ENCODE results near the gene DOC2A.
"Not testable (repeated sequence)": the region's sequence is repeated elsewhere in the genome, so short reads cannot be mapped to it uniquely, and the experiment has no call there.

The DOC2A gene

DNA sequence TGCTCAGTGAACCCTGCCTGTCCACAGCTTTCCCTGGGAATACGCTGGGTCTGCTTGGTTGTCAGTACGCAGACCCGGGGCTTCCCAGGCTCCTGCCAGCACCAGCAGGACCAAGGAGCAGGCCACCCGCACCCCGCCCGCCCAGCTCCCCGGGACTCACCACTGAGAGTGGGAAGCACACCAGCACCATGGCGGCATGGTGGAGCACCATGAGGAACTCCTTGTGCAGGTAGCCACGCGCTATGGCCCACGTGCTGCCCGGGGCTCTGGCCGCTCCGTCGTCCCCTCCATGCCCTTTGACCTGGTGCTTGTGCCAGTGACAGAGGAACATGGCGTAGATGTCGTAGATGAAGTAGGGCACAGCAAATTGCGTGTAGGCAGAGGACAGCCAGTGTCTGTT lies 15.6 kb upstream of the DOC2A start:
- no peak for DNase-seq

DNA sequence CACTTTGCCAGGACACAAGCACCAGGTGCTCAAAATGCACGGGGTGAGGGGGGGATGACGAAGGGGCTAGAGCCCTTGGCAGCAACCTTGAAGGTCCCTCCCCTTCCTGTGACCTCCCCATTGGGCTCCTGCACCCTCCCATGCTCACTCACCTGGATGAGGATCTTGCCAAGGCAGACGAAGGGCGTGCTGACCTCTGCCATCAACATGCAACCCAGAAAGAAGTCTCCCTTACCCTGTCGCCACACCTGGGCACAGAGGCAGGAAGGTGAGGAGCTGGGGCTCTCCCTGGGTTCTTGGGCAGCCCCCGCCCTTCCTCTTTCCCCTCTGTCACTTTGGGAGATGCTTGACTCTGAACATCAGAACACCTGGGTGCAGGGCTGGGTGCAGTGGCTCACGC lies 14.7 kb upstream of the DOC2A start:
- DNase-seq, result no peak

DNA sequence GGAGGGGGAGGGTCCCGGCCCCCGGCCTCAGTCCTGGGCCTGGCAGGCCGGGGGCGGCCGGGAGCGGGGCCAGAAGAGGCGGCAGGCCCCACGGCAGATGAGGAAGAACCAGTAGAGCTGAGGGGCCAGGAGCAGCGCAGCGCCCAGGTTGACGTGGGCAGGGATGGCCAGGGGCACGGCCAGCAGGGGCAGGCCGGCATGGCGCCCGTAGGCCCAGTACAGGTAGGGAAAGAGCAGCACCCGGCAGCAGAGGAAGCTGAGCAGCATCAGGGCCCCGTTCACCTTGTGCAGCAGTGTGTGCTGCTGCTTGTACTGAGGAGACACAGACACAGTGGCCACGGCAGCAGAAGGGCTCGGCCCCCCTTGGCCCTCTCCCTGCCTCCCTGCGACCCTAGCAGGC lies 14.3 kb upstream of the DOC2A start:
- no peak for DNase-seq

DNA sequence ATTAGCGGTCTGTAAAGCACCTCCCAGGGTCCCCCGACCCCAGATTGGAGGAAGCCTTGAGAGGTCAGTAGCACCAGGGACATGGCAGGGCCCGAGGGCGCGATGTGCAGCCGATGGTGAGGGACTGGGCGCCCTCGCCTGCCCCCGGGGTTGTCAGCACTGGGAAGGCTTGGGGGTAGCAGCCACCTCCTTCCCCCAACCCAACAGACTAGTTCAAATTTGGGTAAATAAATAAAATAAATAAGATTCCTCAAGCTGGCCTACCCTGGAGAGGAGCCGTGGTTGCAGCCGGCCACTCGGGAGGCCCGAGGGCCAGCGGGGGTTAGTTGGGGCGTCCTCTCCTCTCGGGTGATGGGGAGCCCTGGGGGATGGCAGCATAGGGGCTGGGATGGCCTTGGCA lies 13.6 kb upstream of the DOC2A start:
- no peak for DNase-seq

DNA sequence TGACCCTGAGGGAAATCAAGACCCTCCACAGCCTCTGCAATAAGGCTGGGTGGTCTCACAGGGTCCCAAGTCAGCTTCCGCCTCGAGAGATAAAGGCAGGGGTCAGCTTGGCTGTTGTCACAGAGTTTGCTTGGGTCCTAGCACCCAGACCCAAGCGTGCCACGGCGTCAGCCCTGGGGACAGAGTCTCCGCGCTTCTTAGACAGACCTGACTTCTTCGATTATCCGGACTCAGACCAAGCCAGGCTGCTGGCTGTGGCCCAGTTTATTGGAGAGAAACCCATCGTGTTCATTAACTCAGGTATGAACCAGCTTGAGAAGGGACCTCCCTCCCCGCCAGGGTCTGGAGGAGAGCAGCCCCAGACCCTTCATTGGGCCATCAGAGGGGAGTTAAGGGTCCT lies 12.8 kb upstream of the DOC2A start:
- DNase-seq, result no peak

DNA sequence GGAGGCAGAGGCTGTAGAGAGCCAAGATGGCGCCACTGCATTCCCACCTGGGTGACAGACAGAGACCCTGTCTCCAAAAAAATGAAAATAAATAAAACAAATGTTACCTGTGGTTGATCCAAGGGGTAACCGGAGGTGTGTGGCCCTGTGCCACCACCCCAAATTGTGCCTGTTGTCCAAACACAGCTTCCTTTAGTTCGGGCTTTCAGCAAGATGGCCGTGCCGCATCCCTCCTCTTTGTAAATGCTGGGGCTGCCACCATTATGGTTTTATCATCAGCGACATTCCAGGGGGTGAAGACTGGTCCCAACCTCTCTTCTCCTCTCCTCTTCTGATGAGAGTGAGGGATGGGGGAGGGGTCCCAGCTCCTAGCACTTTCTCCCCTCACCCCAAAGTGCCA lies 12.1 kb upstream of the DOC2A start, which contains the start of gene C16orf92:
C16orf92 (plus strand) TSS at position 312 of the 400 bp plus-strand sequence. CDS start 143 bp downstream, outside the sequence.
- DNase-seq, result no peak

DNA sequence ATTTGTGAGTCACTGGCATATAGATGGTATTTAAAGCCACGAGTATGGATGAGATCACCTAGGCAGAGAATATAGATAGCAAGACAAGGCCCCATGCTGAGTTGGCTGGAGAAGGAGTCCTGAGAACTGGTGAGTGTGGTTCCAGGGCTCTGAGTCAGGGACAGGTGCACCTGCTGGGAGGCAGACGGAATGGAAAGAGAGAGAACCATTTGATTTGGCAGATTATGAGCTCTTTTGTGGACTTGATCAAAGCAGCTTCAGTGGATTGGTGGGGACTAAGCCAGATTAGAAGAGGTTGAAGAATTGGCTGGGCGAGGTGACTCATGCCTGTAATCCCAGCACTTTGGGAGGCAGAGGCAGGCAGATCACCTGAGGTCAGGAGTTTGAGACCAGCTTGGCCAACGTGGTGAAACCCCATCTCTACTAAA lies 7.9 kb upstream of the DOC2A start:
- no peak for DNase-seq

DNA sequence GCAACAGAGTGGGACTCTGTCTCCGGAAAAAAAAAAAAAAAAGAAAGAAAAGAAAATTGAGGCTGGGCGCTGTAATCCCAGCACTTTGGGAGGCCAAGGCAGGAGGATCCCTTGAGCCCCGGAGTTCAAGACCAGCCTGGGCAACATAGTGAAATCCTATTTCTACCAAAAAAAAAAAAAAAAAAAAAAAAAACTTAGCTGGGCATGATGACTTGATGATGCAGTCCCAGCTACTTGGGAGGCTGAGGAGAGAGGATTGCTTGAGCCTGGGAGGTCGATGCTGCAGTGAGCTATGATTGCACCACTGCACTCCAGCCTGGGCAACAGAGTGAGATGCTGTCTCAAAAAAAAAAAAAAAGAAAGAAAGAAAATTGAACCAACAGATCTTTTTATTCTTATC lies 7.1 kb upstream of the DOC2A start:
- DNase-seq, result not testable (repeated sequence)

DNA sequence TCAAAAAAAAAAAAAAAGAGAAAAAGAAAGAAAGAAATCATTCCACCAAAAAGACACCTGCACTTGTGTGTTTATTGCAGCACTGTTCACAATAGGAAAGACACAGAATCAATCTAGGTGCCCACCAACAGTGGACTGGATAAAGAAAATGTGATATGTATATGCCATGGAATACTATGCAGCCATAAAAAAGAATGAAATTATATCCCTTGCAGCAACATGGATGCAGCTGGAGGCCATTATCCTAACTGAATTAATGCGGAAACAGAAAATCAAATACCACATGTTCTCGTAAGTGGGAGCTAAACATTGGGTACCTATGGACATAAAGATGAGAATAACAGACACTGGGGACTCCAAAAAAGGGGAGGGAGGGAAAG lies 6.4 kb upstream of the DOC2A start:
- DNase-seq, result no peak

DNA sequence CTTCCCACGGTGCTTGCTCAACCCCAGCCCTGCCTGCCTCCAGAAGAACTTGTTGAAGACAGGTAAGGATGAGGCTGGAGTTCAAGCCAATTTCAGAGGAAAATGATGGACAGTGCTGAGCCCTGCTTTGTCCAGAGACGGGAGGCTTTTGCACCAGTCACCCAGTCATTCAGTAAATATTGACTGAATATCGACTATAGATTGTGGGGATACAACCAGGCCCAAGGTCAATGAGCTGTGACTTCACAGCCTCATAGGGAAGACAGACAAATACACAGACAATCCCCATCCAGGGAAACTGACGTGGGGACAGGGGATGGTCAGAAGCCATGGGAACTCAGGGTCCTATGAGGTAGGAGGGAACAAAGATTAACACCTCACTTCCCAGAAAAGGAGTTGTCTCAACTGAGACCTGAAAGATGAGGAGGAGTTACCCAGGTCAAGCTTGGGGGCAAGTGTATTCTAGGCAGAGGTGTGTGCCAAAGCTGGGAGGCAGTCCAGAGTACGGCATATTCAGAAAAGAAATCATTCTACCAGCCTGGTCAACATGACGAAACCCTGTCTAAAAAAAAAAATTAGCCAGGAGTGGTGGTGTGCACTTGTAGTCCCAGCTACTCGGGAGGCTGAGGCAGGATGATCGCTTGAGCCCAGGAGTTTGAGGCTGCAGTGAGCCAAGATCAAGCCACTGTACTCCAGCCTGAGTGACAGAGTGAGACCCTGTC lies 5.9 kb upstream of the DOC2A start:
- no peak for DNase-seq

DNA sequence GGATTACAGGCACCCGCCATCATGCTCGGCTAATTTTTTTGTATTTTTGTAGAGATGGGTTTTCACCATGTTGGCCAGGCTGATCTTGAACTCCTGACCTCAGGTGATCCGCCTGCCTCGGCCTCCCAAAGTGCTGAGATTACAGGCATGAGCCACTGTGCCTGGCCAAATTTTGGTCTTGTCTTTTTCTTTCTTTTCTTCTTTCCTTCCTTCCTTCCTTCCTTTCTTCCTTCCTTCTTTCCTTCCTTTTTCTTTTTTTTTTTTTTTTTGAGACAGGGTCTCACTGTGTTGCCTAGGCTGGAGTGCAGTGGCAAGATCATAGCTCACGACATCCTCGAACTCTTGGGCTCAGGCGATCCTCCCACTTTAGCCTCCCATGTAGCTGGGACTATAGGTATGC lies 4.6 kb upstream of the DOC2A start:
- DNase-seq, result not testable (repeated sequence)

DNA sequence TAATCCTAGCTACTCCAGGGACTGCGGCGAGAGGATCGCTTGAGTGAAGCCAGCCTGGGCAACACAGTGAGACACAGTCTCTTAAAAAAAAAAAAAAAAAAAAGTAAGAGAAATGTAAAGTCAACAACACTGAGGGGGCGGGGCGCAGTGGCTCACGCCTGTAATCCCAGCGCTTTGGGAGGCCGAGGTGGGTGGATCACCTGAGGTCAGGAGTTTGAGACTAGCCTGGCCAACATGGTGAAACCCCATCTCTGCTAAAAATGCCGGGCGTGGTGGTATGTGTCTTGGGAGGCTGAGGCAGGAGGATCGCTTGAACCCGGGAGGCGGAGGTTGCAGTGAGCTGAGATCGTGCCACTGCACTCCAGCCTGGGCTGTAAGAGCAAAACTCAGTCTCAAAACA lies 1.8 kb upstream of the DOC2A start:
- DNase-seq, result not testable (repeated sequence)

DNA sequence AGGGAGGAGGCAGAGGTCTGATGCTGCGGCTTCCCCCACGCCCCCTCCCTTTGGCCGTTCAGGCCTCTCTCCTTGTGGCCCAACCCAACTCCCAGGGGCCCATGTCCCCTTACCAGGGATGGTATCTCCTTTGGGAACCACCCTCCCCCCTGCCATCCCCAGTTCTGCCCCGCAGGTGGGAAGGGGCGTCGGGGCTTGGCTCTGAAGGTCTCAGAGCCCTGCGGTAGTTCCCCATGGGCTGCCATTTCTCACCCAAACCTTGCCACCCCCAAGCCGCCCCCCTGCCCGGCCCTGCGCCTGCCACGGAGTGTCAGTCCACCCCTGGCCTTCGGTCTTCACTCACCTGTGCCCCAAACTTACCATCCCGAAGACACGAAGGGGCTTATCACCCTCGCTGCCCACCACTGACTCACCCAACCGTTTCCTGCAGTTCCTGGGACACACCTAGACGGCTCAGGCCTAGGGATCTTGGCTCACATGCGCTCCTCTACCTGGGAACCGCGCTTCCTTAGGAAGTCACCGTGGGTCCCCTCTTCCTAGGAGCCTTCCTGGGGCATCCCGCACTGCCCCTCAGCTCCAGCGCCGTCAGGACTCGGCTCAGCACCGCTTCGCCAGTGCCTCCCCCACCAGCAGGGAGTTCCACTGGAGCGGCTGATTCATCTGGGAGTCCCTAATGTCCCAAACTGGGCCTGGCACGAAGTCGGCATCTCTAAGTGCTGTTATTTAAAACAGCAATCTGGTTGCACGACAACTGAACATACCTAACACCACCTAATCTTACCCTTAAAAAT lies 1.1 kb upstream of the DOC2A start:
- DNase-seq, result no peak

DNA sequence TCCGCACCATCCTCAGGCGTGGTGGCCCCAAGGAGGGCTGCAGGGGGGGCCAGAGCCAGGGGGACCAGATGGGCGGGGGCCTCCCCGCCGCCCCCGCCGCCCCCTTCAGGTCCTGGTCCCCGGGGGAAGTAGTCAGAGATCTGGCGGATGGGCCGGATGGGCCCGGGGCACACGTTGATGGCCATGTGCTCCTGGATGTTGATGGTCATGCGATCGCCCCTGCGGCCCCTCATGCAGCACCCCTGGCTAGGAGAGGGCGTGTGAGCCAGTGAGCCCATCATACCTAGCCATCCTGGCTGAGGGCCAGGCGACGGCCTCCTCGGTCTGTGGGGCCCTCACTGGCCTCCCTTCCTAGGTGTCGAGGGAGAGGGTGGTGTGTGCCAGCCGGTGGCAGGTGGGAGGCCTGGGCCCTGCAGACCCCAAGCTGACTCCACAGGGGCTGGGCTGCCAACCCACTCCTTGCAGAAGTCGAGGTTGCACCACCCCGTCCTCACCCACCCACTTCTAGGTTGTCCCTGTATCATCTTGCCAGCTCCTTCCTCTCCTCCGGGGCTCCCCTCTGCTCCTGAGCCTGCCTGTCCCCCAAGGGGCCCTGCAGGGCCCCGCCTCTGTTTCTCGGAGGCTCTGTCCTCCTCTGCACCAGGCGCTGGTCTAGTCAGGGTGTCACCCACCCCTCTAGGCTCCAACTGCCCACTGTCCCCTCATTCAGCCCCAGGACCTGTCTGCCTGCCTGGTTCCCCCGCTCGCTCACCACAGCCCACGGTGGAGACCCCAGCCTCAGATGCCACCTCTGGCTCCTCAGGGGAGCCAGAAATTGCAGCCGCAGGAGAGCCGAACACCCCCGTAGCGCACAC lies 610 bp downstream of the DOC2A start:
- DNase-seq, result no peak

DNA sequence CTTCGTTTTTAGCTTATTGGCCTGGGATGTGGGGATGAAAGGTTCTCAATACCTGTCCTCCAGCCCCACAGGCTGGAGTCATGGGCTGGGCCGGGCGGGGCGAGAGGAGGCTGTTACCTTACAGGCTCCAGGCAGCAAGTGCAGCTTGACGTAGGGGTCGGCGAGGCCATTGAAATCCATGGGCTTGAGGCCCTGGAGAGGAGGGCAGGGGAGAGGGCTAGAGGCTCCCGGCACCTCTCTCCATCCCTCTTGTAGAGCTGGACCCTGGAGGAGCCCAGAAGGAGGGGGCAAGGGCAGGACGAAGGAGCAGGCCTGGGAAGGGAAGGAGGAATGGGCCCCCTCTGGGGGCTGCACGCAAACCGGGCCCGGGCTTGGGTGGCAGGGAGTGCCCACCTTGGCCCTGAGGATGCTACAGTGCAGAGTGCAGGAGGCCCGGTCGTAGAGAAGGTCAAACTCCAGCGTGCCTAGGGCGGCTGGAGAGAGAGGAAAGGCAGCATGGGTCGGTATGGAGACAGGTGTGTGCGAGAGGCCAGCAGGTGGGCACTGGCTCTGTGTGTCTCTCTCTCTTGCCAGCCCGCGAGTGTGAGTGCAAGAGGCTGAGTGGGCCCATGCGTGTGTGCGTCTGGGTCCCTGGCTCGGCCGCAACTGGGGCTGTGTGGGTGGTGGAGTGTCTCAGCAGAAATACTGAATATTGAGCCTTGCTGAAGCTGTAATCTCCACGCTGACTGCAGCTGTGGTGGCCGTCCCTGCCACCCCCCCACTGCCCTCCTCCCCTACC lies 1.6 kb downstream of the DOC2A start:
- DNase-seq, result no peak

DNA sequence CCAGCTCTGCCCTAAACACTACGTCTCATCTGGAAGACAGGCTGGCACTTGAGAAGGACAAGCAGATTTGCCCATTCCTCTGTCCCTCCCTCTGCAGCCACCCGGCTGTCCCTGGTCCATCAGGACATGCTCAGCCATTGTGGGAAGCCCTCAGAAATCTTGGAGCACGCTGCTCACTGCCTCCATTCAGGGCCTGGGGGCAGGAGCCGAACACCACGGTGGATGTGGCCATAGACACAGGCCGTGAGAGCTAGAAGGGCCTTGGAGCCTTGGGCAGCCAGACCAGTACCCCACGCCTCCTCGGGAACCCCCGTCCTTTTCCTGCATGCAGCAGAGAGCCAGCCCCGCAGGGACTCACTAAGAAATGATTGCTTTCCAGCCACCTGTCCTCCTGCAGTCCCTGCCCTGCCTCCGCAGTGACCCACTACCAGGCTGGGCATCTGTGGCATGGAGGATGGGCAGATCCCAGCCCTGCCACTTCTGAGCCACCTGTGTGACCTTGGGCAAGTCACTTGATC lies 3.4 kb downstream of the DOC2A start:
- no peak for DNase-seq

DNA sequence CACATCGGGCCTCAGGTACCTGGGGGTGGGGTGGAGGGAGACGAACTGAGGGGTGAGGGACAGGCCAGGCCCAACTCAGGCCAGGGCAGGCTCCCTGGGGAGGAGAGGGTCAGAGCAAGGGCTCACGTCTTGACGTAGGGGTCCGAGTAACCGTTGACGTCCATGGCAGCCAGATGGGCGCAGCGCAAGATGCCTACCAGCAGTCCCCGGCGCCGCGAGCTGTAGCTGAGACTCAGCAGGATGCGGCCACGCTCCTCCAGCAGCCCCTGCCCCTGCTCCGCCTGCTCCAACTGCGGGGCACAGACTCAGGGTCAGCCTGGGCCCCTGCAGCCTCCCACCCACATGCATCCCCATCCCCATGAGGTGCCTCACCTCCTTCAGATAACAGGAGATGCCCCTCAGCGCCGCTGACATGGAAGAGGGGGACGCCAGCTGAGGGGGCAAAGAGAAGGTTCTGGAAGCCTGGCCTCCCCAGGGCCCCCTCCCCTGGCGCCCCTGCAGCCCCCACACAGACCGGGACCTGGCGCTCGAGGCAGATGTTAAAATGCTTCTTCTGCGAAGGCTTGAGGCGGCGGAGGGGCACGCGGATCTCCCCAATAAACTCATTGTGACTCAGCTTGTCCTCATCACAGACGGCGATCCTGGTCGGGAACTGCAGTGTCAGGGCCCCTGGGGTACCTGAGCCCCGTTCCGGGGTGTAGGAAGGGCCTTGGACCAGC lies 4.0 kb downstream of the DOC2A start:
- no peak for DNase-seq

DNA sequence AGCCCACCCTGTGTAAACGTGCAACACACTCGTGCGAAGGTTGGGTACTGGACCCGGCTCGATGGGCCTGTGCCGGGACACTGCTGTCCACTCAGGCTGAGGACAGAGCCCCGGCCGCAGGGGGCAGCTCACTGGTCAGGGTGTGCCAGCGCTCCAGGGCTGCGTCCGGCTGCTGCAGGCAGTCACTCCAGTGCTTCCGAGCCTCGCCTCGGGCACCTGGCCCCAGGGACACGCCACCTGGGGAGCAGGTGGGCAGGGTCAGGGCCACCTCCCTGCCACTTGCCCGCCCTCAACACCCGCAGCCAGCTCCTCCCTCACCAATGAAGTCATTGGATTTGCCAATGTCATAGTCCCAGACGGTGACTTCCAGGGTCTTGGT lies 4.7 kb downstream of the DOC2A start:
- DNase-seq, result no peak

DNA sequence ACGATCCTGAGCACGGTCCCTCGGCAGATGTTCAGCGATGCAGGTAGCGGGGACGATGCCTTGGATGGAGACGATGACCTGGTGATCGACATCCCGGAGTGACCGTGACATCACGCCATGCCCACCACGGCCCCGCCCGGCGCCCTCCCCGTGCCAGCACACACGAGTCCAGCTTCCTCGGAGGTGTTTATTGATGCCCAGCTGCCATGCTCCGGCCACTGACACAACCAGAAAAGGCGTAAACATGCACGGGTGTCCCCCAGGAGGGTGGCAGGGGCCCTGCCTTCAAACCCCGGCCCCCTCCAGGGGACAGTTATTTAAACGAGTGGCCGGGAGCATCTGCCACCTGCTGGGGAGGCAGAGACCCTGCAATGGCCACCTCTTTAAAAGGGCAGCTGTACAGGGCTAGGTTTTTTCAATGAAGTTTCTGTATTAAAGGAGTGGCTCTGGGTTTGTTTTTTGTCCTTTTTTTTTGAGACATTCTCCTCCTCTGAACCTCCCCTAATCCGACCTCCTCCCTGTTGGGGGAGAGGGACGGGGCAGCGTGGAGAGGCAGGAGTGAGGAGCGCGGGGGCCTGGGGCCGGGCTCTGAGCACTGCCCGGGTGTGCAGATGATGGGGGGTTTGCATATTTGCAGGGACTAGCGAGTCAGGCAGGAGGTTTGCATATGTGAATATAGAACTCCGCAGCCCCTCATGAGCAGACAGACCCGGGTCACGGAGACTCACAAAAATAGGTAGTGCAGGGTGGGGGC lies 5.3 kb downstream of the DOC2A start:
- peak; percentile 30 for DNase-seq

DNA sequence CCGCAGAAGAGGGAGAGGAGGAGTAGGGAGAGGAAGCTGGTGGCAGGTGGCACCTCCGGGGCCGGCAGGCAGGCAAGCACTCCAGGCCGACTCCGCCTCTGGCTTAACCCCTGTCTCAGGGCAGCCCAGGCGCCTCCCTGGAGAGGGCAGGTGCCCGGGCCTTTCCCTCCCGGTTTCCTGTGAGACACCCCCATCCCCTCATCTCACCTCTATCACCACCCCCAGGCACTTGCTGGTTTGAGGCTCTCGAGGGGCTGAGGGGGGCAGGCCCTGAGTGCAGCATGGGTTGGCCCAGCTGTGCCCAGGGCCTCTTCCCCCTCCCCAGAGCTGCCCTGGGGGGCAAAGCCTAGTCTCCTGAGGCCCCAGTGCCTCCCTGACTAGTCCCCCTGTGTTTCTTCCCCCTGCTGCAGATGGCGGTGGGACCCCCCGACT lies 6.0 kb downstream of the DOC2A start:
- no peak for DNase-seq

DNA sequence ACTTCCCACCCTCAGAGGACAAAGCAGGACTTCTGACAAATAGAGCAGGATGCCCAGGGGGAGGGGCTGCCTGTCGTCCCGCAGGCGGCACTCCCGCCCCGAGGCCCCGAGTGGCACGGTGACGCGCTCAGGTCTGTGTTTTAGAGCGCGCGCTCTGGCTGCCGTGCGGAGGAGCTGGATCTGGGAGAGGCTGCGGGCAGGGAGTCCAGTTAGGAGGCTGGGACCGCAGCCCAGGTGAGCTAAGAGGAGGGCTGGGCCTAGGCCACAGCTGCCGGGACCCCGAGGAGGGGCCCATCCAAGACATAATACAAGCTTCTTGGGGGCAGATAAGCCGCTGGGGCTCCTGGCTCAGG lies 6.4 kb downstream of the DOC2A start:
- no peak for DNase-seq

Measured in SHP77 treated with DMSO at 0.1 percent for 48 hours (cell line).